ENCODE measurements around the gene NFIB.

GRCh38 chr9:14313951-14314423 is at the start of gene NFIB:
- no peak for TF ChIP-seq POLR2AphosphoS5 (IDR thresholded peaks at IDR 0.05; ENCODE audit: low read length)
- TF ChIP-seq POLR2A (IDR thresholded peaks at IDR 0.05; ENCODE audit: low read depth, low read length): no peak
- no peak for TF ChIP-seq RB1 (IDR thresholded peaks at IDR 0.05; ENCODE audit: borderline replicate concordance)
- no peak for TF ChIP-seq EZH2 (IDR thresholded peaks at IDR 0.05; ENCODE audit: borderline replicate concordance, control insufficient read depth, low read depth, low read length)
- TF ChIP-seq, protein P1, sequence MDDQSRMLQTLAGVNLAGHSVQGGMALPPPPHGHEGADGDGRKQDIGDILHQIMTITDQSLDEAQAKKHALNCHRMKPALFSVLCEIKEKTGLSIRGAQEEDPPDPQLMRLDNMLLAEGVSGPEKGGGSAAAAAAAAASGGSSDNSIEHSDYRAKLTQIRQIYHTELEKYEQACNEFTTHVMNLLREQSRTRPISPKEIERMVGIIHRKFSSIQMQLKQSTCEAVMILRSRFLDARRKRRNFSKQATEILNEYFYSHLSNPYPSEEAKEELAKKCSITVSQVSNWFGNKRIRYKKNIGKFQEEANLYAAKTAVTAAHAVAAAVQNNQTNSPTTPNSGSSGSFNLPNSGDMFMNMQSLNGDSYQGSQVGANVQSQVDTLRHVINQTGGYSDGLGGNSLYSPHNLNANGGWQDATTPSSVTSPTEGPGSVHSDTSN (IDR thresholded peaks at IDR 0.05; ENCODE audit: insufficient replicate concordance, low read depth, low read length): no peak
- TF ChIP-seq TBL1XR1 (IDR thresholded peaks at IDR 0.05; ENCODE audit: low read depth, low read length): no peak
- no peak for TF ChIP-seq BCL11A (IDR thresholded peaks at IDR 0.05; ENCODE audit: low read depth, low read length)
- TF ChIP-seq, protein P2, sequence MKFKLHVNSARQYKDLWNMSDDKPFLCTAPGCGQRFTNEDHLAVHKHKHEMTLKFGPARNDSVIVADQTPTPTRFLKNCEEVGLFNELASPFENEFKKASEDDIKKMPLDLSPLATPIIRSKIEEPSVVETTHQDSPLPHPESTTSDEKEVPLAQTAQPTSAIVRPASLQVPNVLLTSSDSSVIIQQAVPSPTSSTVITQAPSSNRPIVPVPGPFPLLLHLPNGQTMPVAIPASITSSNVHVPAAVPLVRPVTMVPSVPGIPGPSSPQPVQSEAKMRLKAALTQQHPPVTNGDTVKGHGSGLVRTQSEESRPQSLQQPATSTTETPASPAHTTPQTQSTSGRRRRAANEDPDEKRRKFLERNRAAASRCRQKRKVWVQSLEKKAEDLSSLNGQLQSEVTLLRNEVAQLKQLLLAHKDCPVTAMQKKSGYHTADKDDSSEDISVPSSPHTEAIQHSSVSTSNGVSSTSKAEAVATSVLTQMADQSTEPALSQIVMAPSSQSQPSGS (IDR thresholded peaks at IDR 0.05; ENCODE audit: low read length): no peak
- TF ChIP-seq, protein P3, sequence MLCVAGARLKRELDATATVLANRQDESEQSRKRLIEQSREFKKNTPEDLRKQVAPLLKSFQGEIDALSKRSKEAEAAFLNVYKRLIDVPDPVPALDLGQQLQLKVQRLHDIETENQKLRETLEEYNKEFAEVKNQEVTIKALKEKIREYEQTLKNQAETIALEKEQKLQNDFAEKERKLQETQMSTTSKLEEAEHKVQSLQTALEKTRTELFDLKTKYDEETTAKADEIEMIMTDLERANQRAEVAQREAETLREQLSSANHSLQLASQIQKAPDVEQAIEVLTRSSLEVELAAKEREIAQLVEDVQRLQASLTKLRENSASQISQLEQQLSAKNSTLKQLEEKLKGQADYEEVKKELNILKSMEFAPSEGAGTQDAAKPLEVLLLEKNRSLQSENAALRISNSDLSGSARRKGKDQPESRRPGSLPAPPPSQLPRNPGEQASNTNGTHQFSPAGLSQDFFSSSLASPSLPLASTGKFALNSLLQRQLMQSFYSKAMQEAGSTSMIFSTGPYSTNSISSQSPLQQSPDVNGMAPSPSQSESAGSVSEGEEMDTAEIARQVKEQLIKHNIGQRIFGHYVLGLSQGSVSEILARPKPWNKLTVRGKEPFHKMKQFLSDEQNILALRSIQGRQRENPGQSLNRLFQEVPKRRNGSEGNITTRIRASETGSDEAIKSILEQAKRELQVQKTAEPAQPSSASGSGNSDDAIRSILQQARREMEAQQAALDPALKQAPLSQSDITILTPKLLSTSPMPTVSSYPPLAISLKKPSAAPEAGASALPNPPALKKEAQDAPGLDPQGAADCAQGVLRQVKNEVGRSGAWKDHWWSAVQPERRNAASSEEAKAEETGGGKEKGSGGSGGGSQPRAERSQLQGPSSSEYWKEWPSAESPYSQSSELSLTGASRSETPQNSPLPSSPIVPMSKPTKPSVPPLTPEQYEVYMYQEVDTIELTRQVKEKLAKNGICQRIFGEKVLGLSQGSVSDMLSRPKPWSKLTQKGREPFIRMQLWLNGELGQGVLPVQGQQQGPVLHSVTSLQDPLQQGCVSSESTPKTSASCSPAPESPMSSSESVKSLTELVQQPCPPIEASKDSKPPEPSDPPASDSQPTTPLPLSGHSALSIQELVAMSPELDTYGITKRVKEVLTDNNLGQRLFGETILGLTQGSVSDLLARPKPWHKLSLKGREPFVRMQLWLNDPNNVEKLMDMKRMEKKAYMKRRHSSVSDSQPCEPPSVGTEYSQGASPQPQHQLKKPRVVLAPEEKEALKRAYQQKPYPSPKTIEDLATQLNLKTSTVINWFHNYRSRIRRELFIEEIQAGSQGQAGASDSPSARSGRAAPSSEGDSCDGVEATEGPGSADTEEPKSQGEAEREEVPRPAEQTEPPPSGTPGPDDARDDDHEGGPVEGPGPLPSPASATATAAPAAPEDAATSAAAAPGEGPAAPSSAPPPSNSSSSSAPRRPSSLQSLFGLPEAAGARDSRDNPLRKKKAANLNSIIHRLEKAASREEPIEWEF (IDR thresholded peaks at IDR 0.05; ENCODE audit: insufficient replicate concordance, low read depth, low read length): no peak
- TF ChIP-seq CEBPB (IDR thresholded peaks at IDR 0.05; ENCODE audit: borderline replicate concordance in 1 of 2, low read depth in 2 of 2, low read length in 2 of 2): no peak

Measured in GM12878 (cell line).